ENCODE measurements around the gene BAZ1B.
"Not testable (repeated sequence)": the region's sequence is repeated elsewhere in the genome, so short reads cannot be mapped to it uniquely, and the experiment has no call there.

Gene BAZ1B

GRCh38 chr7:73442903-73443500, 79.1 kb downstream of the BAZ1B start:
- DNase-seq, result no peak

GRCh38 chr7:73442222-73442902, 79.7 kb downstream of the BAZ1B start:
- DNase-seq, result no peak

GRCh38 chr7:73439410-73439704, 82.7 kb downstream of the BAZ1B start:
- no peak for DNase-seq

- DNase-seq, result no peak
These were observed 83.3 kb downstream of the BAZ1B start for GRCh38 chr7:73438547-73439409.

GRCh38 chr7:73437621-73438416, 84.3 kb downstream of the BAZ1B start:
- no peak for DNase-seq

- no peak for DNase-seq
These were observed 85.0 kb downstream of the BAZ1B start for GRCh38 chr7:73437091-73437490.

GRCh38 chr7:73436031-73436929, 85.8 kb downstream of the BAZ1B start:
- no peak for DNase-seq

- no peak for DNase-seq
These were observed 86.6 kb downstream of the BAZ1B start for GRCh38 chr7:73435471-73436009.

GRCh38 chr7:73434701-73435069, 87.4 kb downstream of the BAZ1B start:
- DNase-seq, result no peak

- no peak for DNase-seq
These were observed 88.0 kb downstream of the BAZ1B start for GRCh38 chr7:73433924-73434700.

- no peak for DNase-seq
These were observed 89.4 kb downstream of the BAZ1B start for GRCh38 chr7:73432676-73433075.

- no peak for DNase-seq
These were observed 90.9 kb downstream of the BAZ1B start for GRCh38 chr7:73431041-73431835.

- DNase-seq, result not testable (repeated sequence)
These were observed 91.6 kb downstream of the BAZ1B start for GRCh38 chr7:73430540-73430939.

GRCh38 chr7:73429622-73430505, 92.2 kb downstream of the BAZ1B start:
- DNase-seq, result no peak

GRCh38 chr7:73429215-73429614, 92.9 kb downstream of the BAZ1B start:
- no peak for DNase-seq

GRCh38 chr7:73427902-73428787, 93.9 kb downstream of the BAZ1B start:
- DNase-seq, result no peak

GRCh38 chr7:73426016-73426415, 96.1 kb downstream of the BAZ1B start:
- no peak for DNase-seq

- no peak for DNase-seq
These were observed 96.6 kb downstream of the BAZ1B start for GRCh38 chr7:73425356-73425983.
